Right lobe of liver (tissue), 4 donors: Measurements from ENCODE around the gene PDPR.
"Not testable (repeated sequence)": the region's sequence is repeated elsewhere in the genome, so short reads cannot be mapped to it uniquely, and the experiment has no call there.

Experiments used
- POLR2A ChIP-seq: fragments of 450-650 bp; IDR thresholded peaks from one replicate; pipeline ENCODE4 v1.6.1; 2017; ENCODE audit warnings: antibody characterized with exemption, mild to moderate bottlenecking
- TF ChIP-seq, protein P1 (sequence below), 4 donors: fragments of 200-600 bp in 3 of 4; fragments of 450-650 bp in 1 of 4; IDR thresholded peaks; one replicate each; pipeline versions ENCODE4 v1.5.1 to v1.8.0; 2016 to 2022; ENCODE audit warnings: antibody characterized with exemption in 4 of 4, mild to moderate bottlenecking in 2 of 4
- donor health status: DM: no; HTN: no; CAD: no.
- donor health status: DM: no; HTN: no; CAD: no.
- donor health status: DM: no; HTN: yes; CAD: no.

- TF ChIP-seq, protein P1, sequence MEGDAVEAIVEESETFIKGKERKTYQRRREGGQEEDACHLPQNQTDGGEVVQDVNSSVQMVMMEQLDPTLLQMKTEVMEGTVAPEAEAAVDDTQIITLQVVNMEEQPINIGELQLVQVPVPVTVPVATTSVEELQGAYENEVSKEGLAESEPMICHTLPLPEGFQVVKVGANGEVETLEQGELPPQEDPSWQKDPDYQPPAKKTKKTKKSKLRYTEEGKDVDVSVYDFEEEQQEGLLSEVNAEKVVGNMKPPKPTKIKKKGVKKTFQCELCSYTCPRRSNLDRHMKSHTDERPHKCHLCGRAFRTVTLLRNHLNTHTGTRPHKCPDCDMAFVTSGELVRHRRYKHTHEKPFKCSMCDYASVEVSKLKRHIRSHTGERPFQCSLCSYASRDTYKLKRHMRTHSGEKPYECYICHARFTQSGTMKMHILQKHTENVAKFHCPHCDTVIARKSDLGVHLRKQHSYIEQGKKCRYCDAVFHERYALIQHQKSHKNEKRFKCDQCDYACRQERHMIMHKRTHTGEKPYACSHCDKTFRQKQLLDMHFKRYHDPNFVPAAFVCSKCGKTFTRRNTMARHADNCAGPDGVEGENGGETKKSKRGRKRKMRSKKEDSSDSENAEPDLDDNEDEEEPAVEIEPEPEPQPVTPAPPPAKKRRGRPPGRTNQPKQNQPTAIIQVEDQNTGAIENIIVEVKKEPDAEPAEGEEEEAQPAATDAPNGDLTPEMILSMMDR (IDR thresholded peaks at IDR 0.05): not testable (repeated sequence)
- not testable (repeated sequence) for TF ChIP-seq POLR2A
These were observed 73.9 kb downstream of the PDPR start for GRCh38 chr16:70187858-70188607.
